Keratinocyte (primary cell): ENCODE measurements around the gene BLOC1S4.

Source experiments
- CTCF ChIP-seq, 3 experiments: IDR thresholded peaks in 1 of 3; conservative IDR thresholded peaks in 1 of 3; optimal IDR thresholded peaks in 1 of 3; 2 replicates in 2 of 3; 3 replicates in 1 of 3; pipeline versions ENCODE3 to v1.5.1; 2011; ENCODE audit warnings: low read length in 3 of 3, mild to moderate bottlenecking in 3 of 3, moderate library complexity in 2 of 3, control low read depth in 1 of 3, inconsistent platforms in 1 of 3; ENCODE audit not compliant: insufficient read depth in 2 of 3; ENCODE audit errors: extremely low read depth in 1 of 3
- EZH2 ChIP-seq: IDR thresholded peaks from one replicate; pipeline ENCODE4 v1.6.1; 2012; ENCODE audit warnings: inconsistent platforms, mild to moderate bottlenecking, low read length, moderate library complexity

- TF ChIP-seq CTCF (optimal IDR thresholded peaks at IDR 0.05 in 1 of 3, IDR thresholded peaks at IDR 0.05 in 1 of 3, conservative IDR thresholded peaks at IDR 0.05 in 1 of 3; ENCODE audit: extremely low read depth in 1 of 3, insufficient read depth in 2 of 3, low read length in 3 of 3) = peak in 2 of 3 experiments; percentile 20 to 55
- TF ChIP-seq EZH2 = no peak
Measured at GRCh38 chr4:6681191-6681590, 34.8 kb upstream of the BLOC1S4 start.
